GM12801 (cell line): Measurements from ENCODE around the gene TEX2.

Experiments
- TF ChIP-seq, protein P1 (sequence below): IDR thresholded peaks from one replicate; pipeline ENCODE4 v1.5.1; 2011; ENCODE audit warnings: control low read depth; ENCODE audit not compliant: insufficient read length; ENCODE audit errors: extremely low read depth

The TEX2 gene

GRCh38 chr17:64138441-64138840 is 124.6 kb downstream of the TEX2 start:
- TF ChIP-seq, protein P1, sequence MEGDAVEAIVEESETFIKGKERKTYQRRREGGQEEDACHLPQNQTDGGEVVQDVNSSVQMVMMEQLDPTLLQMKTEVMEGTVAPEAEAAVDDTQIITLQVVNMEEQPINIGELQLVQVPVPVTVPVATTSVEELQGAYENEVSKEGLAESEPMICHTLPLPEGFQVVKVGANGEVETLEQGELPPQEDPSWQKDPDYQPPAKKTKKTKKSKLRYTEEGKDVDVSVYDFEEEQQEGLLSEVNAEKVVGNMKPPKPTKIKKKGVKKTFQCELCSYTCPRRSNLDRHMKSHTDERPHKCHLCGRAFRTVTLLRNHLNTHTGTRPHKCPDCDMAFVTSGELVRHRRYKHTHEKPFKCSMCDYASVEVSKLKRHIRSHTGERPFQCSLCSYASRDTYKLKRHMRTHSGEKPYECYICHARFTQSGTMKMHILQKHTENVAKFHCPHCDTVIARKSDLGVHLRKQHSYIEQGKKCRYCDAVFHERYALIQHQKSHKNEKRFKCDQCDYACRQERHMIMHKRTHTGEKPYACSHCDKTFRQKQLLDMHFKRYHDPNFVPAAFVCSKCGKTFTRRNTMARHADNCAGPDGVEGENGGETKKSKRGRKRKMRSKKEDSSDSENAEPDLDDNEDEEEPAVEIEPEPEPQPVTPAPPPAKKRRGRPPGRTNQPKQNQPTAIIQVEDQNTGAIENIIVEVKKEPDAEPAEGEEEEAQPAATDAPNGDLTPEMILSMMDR, result no peak

DNA sequence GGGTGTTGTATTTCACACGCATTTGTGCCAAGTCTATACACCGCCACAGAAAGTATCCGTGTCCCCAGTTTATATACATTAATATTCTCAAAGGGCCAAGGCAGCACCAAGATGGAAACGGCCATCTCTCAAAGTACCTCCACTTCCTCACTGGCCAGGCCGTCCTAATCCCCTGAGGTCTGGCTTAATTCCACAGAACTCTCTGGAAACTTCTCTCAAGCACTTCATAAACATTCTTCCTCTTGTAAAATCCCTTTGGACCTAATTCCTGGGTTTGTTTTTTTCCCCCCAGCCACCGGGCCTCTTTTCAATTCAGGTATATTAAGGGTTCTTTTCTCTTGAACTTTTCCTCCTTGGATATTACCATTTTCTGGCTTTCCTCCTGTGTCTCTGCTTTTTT is 128.1 kb downstream of the TEX2 start:
- TF ChIP-seq, protein P1, result no peak

GRCh38 chr17:64134216-64134970 is 128.7 kb downstream of the TEX2 start:
- TF ChIP-seq, protein P1, result no peak

GRCh38 chr17:64133546-64134215 is 129.4 kb downstream of the TEX2 start:
- TF ChIP-seq, protein P1, result no peak

DNA sequence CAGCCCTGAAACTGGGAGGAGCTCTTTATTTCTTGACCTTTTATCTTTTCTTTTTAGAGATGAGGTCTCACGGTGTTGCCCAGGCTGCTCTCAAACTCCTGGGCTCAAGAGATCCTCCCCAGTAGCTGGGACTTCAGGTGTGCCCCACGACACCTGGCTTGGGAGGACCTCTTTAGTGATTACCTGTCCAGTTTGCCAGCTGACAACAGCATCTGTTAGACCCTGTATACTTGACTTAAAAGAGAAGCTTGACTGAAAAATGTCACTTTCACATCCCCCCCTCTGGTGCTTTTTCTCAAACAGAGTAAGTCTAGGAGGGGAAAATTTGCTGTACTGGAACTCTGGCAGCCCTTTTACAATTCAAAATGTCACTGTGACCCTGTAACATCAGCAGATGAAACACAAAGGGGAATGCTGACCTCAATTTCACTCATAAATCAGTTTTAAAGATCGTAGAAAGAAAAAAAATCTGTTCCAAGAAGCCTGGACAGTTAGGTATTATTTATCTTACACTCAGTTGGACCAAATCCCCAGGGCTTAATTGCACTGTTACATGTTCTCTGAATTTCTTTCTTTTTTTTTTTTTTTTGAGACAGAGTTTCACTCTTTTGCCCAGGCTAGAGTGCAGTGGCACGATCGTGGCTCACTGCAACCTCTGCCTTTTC is 131.3 kb downstream of the TEX2 start:
- TF ChIP-seq, protein P1, result no peak

GRCh38 chr17:64130559-64131001 is 132.5 kb downstream of the TEX2 start:
- TF ChIP-seq, protein P1, result no peak
